GM08714 (cell line): Measurements from ENCODE around the gene CRIM1.

Experiments used
- H3K4me3 ChIP-seq: fragments of 200-500 bp; sonication (Bioruptor generic); 2 replicates; pipeline ENCODE4 v1.5.1; 2014; ENCODE audit warnings: mild to moderate bottlenecking, low read length, inconsistent platforms
- ZNF274 ChIP-seq: IDR thresholded peaks from 2 replicates; pipeline ENCODE4 v1.6.1; 2012; ENCODE audit warnings: mild to moderate bottlenecking, low read depth, low read length

CRIM1 gene

DNA sequence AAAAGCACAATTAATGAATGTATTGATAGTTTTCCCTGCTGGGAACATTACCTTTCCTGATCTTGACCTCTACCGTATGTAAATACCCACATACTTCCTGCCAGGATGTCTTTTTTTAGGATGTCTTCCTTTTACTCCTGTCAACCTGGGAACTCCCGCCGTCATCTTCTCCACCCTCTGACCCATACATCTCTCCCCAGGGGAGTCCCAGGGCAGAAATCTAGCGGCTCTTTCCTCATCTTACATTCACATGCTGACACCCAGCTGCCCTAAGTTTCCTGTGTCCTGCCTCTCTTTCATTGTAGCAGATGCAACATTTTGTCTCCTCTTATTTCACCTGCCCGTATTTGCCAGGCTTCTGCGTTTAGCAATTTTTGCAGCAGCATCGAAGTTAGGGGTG is 107.8 kb downstream of the CRIM1 start:
- no peak for TF ChIP-seq ZNF274

DNA sequence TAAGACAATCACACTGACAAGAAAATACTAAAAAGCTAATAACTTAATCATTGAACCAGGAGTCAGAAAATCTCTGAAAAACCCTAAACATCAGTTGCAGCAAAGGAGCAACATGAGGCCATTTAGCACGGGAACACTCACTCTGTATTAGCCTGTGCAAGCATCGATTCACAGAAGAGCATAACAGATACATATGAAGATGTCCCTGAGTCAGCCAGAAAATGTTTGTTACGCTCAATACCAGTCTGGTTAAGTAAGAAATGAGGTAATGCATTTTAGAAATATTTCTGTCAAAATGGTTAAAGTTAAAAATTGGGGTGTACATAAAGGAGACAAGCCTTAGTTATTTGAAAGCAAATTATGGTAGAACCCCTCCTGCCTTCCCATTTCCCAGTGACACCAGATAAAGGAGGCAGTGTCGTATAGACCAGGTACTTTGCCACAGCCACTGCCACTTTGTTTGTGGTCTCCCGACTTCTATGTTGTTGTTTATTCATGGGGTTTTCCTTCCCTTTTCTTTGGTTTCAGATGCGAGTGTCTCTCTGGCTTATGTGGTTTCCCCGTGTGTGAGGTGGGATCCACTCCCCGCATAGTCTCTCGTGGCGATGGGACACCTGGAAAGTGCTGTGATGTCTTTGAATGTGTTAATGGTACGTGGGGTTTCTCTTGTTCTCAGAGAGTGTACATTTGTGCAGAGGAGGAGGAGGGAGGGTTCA is 108.6 kb downstream of the CRIM1 start:
- no peak for TF ChIP-seq ZNF274
- no peak overlapping the region for H3K4me3 ChIP-seq

More for the DNA sequence above, 107.8 kb downstream of the CRIM1 start:
- H3K4me3 ChIP-seq, result no peak overlapping the region

DNA sequence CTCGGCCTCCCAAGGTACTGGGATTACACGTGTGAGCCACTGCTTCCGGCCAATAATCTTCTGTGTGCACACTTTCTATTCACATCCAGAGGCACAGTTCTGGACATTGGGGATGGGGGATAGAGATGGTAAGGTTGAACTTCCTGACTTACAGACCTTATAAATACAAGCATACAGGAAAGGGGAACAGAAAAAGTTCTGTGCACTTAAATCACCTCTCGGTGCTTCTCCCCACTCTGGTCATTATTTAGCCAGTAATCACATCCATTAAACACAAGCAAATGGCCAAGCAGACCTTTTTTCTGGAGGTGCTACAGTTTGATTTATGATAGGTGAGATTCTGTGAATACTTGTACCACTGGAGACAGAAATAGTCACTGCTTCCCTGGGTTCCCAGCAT is 110.6 kb downstream of the CRIM1 start:
- no peak for TF ChIP-seq ZNF274
- no peak overlapping the region for H3K4me3 ChIP-seq

DNA sequence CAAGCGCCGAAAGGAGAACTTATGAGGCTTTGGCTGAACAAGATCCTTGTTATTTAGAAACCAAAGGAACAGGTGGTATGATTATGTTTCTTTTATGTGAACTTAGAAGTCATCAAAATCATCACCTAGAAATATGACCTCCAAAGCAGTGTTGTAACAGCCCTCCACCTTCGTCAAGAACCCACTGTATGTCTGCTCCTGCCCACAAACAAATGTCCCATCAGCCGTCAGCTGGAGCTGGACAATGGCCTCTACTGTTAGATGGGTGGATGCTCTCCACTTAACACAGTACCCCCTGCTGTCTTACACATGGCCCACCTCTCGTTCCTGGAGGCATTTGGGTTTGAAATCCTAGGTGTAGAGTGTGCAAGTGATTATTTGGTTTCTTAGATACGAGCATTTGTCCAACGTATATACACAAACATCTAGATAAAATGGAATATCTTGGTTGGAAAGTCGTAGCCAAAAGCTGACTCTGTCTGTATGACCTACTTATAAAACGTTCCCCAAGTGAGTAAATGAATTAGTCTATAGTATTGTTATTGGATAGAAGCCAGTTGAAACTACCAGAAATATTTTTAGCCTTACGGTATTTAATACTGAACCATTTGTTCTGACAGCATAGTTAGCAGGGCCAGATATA is 113.0 kb downstream of the CRIM1 start:
- no peak for TF ChIP-seq ZNF274
- H3K4me3 ChIP-seq, result no peak overlapping the region

DNA sequence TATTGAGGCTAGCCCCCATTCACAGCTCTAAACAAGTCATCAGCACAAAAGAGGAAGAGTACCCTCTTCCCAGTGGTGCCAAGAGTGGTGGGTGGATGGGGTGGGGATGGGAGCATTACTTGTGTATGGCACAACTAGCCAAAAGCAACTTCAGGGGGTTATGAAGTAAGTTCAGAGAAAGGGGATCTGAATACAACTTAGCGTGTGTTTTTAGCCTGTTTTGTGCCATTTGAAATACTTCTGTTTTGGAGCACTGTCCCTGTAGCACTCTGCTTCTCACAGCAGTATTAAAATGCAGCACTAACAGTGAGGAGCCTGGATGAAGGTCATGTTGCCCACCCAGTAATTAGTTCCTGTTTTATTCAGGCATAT is 113.5 kb downstream of the CRIM1 start:
- no peak overlapping the region for H3K4me3 ChIP-seq
- TF ChIP-seq ZNF274, result no peak

DNA sequence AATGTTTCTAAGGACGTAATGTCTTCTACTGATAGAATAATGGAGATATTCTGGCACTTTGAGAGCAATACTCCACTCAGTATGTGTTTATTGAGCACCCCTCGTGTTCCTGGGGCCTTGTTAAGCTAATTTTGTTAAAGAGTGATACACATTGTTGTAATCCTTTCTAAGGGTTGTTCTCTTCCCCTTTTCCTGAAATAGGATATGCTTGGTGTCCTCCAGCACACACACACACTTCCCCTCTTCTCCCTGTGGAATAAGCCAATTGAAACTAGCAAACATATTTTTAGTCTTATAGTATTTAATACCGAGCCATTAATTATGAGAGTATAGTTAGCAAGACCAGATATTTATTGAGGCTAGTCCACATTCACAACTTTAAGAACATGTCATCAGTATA is 114.1 kb downstream of the CRIM1 start:
- no peak overlapping the region for H3K4me3 ChIP-seq
- no peak for TF ChIP-seq ZNF274

DNA sequence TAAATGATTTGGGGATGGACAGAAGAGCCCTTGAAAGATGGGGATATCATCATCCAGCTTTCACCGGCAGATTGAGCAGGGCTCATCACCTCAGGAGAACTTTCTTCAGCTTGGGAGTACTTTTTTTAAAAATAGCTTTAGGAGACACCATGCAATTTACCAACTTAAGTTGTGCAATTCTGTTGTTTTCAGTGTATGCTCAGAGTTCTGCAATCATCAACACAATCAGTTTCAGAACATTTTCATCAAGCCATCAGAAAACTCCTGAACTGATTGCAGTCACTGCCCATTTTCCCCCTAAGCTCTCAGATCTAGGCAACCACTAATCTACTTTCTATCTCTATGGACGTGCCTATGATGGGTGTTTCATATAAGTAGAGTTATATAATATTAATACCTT is 117.7 kb downstream of the CRIM1 start:
- no peak overlapping the region for H3K4me3 ChIP-seq
- no peak for TF ChIP-seq ZNF274

DNA sequence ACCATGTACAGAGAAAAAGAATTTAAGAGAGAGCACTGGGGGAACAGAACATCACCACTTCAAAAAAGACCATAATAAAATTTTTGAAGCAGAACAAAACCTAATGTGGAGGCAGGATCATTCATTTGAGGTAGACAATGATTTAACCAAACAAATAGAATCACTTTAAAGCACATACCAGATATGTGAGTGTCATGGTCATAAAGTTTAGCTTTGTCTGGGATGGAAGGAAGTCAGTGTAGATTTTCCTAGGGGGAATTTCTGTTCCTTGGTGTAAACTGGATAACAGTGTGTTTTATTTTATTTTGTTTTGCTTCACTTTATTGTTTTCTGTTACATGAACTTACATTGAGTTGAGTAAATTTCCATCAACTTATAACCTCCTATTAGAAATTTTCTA is 120.8 kb downstream of the CRIM1 start:
- no peak for TF ChIP-seq ZNF274
- no peak overlapping the region for H3K4me3 ChIP-seq

DNA sequence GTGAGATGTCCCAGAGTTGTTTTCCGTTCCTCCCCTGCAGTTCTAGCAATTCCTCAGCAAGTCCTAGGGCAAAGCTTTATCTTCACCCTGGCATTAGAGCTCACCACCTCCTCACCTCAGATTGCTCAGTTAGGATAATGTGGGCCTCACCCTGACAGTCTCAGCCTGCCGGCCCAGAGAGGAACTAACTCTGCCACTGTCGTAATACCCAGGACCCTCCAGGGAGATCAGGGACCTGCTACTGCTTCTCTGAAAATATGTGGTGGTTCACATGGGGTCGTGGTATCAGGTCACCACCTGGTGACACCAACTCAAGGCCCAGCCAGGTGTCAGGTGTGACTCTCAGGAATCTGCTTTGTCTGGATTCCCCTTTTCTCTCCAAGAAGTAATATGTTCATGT is 121.7 kb downstream of the CRIM1 start:
- no peak overlapping the region for H3K4me3 ChIP-seq
- TF ChIP-seq ZNF274, result no peak

DNA sequence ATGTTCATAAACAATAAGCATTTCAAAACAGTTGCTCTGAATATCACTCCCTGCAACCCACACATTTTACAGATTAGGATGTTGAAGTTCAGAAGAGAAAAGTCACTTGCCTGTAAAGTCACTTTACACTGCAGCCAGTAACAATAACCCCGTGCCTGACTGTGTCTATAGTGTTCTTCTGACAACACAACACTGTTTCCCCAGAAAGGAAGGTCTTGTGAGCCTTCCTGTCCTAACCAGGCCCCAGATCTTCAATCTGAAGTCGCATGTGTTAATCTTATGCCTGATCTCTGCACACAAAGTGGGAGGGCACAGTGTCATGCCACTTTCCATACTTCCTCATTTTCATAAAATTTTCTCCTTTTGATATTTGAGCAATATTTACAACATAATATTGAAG is 122.2 kb downstream of the CRIM1 start:
- no peak overlapping the region for H3K4me3 ChIP-seq

DNA sequence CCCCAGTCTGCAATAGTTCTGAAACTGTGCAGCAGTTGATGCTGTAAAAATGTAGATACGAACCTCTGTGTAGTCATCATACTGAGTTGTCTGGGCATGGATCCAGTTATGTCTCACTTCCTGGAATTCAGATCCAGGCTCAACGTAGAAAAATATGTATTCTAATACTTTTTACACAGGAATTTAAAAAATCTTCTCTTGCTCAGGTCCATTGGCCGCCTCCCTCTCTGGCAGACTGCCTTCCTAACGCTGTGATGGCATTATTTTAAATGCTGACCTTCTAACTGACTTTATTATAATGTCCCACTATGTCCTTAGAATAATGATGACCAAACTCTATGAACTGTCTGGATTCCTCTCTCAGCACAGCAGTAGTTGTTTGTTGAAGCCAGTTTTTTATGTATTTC is 122.8 kb downstream of the CRIM1 start:
- H3K4me3 ChIP-seq, result no peak overlapping the region
- TF ChIP-seq ZNF274, result no peak

More for the DNA sequence above, 122.2 kb downstream of the CRIM1 start:
- no peak for TF ChIP-seq ZNF274

DNA sequence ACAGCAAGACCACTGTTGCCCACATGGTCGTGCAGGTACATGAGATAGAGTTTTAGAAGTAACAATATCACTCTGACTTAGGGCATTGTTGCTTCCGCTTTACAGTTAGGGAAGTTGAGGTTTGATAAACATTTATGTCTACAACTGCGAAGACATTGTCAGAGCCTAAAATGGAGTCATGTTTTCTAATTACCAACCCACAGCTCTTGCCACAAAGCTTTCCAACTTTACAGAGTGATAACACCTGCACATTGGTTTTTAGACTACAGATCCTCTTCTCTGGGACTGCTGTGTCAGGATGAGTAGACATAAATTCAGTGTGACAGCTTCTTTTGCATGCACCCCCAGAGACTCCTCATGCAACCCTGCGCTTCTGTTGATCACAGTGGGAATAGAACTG is 123.4 kb downstream of the CRIM1 start:
- TF ChIP-seq ZNF274, result no peak
- H3K4me3 ChIP-seq, result no peak overlapping the region

DNA sequence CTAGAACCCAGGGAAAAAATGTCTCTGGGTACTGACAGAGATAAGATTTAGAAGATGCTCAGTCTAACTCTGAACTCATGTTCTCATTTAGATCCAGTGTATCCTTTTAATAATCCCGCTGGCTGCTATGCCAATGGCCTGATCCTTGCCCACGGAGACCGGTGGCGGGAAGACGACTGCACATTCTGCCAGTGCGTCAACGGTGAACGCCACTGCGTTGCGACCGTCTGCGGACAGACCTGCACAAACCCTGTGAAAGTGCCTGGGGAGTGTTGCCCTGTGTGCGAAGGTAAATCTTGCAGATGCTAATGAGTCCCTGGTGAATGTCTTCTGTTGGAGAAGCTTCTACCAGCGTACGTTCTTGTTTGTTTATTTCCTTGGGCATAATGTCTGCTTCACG is 123.8 kb downstream of the CRIM1 start:
- no peak for TF ChIP-seq ZNF274
- no peak overlapping the region for H3K4me3 ChIP-seq

DNA sequence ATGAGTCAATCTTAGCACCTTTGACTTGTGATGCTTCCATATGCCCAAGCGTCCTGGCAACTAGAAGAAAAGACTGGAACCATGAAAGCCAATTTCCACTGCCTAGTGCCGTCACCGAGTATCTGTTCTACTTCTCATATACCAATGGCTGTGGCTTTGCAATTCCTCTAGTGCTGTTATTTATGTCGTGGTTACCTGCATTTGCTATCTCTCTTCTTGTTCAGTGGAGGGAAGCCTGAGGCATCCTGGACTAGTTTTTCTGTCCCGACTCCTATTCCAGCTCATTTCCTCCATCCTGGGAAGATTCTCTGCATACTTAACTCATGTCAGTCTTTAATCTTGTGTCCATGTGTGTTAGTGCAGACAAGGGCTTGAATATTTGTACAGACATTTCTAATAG is 124.5 kb downstream of the CRIM1 start:
- no peak for TF ChIP-seq ZNF274
- H3K4me3 ChIP-seq, result no peak overlapping the region

DNA sequence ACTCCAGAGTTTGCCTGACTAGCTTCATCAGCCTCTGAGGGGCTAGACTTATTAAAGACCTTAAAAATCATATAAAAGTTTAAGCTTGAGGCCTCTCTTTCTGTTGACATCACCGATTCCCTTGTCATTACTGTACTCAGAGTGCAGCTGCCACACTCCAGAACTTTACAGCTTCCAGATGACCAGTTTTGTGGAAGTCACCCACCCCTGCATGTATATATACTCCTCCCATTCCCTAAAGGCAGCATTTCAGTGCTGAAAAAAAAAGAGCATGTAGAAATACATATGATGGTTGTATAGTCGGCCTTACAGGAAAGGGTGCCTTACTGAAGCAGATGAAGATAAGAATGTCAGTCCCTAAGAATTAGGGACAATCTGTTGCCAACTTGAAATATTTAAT is 125.1 kb downstream of the CRIM1 start:
- no peak overlapping the region for H3K4me3 ChIP-seq
- no peak for TF ChIP-seq ZNF274

DNA sequence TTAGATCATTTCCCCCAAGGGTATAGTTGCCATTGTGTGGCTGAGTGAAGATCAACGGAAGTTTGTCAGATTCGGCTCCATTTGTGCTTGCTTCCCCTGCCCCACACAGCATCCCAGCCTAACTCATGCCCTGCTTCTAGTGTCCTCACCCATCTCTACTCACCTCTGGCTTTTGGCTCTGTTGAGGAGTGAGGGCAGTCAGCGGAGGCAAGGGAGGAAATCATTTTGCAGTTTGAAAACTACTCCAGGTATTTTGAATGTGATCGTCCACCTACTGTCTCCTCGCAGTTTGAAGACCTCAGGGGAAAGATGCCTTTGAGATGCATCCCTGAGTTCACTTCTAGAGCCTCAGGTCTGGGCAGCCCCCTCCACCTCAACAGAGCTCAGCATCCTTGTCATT is 126.1 kb downstream of the CRIM1 start:
- no peak overlapping the region for H3K4me3 ChIP-seq
- TF ChIP-seq ZNF274, result no peak
